Measurements from ENCODE around the gene MPG.
"Not testable (repeated sequence)": the region's sequence is repeated elsewhere in the genome, so short reads cannot be mapped to it uniquely, and the experiment has no call there.

The MPG gene

DNA sequence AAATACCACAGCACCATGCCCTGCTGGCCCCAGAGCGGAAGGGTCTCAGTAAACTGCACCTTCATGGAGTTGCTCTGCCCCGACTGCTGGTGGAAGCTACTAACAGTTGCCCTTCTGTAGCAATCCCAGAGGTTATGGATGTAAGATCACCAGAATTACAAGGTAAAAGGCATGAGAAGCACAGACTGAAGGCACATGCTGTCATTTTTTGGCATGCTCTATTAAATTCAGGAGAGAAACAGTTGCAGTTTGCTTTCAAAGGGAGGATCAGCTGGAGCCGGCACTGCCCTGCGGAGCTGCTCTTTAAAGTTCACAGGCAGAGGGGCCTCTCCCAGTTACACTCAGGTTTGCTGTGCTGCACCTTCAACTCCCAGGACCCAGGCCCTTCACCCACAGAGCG lies 41.3 kb downstream of the MPG start:
- DNase-seq, result no peak

DNA sequence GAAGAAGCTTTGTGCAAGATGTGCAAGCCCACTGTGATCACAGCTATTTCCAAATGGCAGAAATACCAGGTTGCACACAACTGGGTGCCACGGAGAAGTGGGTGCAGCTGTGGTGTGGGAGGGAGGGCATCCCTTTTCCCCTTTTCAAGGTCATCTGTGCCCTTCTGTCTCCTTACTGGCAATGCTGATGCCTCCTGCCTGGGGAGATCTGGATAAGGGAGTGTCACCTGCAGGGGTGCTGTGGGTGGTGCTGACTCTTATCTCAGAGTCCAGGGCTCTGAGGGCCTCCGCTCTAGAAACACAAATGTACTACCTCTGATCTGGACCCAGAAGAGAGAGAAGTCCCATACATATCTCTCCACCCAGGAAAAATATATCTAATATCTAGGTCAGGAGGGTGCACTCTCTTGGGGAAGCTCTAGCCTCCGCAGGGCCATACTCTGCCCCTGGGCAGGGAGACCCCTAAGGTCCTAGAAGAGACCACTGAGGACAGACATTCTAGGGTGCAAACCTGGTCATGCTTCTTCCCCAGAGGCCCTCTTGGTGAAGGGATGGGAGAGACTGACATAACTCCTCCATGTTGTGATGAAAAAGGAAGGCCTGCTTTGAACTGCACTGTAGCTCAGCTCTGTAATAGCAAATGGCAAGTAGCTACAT lies 41.9 kb downstream of the MPG start:
- no peak for DNase-seq

DNA sequence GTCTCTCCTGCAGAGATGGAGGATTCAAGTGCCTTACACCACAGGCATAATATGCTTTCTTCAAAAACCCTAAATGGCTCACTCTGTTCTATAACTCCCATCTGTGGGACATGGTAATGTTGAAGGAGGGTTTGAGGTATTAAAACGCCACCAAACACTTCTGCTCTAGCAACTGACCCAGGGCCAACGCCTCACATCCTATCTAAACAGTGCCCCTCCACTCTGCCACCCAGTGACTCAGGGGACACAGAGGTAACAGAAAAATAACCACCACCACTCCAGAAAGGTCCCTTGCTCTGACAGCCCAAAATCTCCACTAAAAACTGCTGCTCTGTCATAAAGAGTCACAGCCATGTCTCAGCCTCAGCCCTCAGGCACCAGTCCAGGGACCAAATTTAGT lies 42.7 kb downstream of the MPG start:
- no peak for DNase-seq

DNA sequence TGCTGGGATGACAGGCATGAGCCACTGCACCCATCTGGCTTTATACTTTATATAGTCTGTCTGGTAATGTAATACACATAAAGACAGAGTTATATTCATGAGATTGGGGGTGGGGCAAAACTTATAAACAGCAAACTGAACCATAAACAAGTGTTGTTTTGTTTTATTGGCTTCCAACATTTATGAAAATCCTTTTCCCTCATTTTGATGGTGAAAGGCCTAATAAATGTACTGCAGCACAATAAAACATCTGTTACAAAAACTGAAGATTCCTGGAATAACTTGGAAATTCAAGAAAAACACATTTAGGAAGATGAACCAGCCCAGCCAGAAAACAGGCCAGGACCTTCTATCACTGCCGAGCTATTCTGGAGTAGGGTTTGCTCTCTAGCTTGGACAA lies 44.3 kb downstream of the MPG start:
- DNase-seq, result no peak

DNA sequence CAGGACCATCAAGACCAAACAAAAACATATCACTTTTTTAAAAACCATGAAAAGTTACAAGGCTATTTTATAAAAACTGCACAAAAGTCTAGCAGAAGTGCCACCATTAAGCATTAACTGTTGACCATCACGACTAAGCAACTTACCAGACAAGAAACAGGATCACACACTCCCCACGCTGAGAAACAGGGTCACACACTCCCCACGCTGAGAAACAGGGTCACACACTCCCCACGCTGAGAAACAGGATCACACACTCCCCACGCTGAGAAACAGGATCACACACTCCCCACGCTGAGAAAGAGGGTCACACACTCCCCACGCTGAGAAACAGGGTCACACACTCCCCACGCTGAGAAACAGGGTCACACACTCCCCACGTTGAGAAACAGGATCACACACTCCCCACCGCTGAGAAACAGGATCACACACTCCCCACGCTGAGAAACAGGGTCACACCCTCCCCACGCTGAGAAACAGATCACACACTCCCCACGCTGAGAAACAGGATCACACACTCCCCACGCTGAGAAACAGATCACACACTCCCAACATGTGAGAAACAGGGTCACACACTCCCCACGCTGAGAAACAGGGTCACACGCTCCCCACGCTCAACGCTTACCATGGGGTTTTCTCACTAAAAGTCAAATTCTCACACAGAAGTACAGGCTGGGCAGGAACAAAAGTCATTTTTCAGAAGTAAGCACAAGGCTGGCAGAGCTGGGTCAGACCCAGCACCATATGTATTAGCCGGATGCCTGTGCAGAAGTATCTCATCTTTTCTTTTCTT lies 45.7 kb downstream of the MPG start:
- DNase-seq, result not testable (repeated sequence)

DNA sequence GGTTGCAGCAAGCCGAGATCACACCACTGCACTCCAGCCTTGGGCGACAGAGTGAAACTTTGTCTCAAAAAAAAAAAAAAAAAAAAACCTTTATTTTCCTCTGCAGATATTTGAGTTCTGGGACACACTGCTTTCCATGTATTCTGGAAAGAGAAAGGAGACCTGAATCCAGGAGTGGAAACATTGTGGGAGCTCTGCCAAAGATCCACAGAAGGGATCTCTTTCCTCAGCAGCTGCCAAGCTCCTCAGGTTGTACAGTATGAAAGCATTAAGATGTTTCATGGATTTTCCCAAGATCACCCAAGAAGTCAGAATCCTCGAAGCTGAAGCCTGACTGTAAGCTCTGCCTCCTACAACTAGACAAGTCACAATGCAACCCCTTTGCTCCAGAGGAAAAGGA lies 47.0 kb downstream of the MPG start:
- no peak for DNase-seq

DNA sequence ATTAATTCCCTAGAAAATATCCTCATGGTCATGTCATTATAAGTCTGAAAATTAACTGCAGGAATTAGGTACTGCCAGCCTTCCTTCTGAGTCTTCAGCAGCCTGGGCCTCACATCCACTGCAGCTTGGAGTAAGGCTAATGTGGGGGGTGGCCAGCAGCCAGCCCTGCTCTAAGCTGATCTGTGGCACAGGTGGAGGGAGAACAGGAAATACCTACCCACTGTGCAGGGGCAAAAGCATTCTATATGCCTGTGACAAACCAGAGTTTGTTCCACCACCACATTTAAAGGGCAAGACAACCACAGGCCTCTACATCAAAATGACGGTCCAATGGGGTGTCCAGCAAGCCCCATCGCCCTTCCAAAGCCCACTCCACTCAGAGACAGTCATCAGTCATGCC lies 51.0 kb downstream of the MPG start:
- no peak for DNase-seq

DNA sequence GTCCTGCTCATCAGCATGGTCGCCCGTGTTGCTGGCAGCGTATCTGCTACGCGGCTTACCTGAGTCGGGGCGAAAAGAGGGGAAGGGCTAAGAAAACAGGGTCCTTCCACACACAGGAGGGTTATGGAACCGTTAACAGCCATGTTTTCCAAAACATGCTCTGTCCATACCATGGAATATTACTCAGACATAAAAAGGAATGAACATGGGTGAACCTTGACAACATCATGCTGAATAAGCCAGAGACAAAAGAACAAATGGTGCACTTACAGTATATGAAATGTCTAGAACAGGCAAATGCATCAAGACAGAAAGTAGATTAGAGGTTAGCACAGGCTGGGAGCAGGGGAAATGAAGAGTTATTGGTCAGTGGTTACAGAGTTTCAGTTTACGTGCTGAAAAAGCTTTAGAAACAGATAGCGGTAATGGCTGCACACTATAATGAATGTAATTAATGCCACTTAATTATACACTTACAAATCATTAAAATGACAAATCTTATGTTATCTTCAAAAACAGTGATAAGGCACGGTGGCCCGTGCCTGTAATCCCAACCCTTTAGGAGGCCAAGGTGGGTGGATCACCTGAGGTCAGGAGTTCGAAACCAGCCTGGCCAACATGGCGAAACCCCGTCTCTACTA lies 52.6 kb downstream of the MPG start:
- DNase-seq, result no peak

DNA sequence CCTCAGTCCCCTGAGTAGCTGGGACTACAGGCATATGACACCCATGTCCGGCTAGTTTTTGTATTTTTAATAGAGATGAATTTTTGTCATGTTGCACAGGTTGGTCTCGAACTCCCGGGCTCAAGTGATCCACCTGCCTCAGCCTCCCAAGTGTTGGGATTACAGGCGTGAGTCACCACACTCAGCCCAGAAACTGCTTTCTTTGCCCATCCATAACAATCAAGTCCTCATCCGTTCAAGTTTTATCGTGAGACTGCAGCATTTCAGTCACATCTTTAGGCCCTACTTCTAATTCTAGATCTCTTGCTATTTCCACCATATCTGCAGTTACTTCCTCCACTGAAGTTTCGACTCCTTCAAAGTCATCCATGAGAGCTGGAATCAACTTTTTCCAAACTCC lies 54.1 kb downstream of the MPG start:
- no peak for DNase-seq

DNA sequence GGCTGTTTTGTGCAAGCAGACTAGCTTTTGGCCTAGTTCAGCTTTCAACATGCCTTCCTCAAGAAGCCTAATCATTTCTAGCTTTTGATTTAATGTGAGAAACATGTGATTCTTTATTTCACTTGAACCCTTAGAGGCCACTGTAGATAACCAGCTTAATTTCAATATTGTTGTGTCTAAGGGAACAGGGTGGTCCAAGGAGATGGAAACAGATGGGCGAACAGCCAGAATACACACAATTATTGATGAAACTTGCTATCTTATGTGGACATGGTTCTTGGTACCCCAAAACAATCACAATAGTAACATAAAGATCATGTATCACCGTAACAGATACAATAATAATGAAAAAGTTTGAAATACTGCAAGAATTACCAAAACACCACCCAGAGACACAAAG lies 55.7 kb downstream of the MPG start:
- no peak for DNase-seq
